HUES64 (cell line): ENCODE results near the gene IFI27.

Source experiments
- H3K27ac ChIP-seq: 2 replicates; pipeline ENCODE4 v1.7.0; 2013; ENCODE audit warnings: low read depth, low read length, inconsistent platforms
- H3K27me3 ChIP-seq: 2 replicates; pipeline ENCODE4 v1.6.1; 2013; ENCODE audit warnings: mild to moderate bottlenecking, low read length; ENCODE audit not compliant: insufficient read depth
- H3K36me3 ChIP-seq: 2 replicates; pipeline ENCODE4 v1.6.1; 2013; ENCODE audit warnings: mild to moderate bottlenecking, low read length; ENCODE audit not compliant: insufficient read depth
- H3K4me1 ChIP-seq: 2 replicates; pipeline ENCODE4 v1.6.1; 2013; ENCODE audit warnings: mild to moderate bottlenecking, low read length, moderate library complexity; ENCODE audit not compliant: insufficient read depth
- H3K4me3 ChIP-seq: 2 replicates; pipeline ENCODE4 v1.5.1; 2013; ENCODE audit warnings: mild to moderate bottlenecking, low read length, moderate library complexity
- H3K9ac ChIP-seq: 2 replicates; pipeline ENCODE4 v1.6.1; 2013; ENCODE audit warnings: mild to moderate bottlenecking, low read depth, low read length
- H3K9me3 ChIP-seq: 2 replicates; pipeline ENCODE4 v1.6.1; 2013; ENCODE audit warnings: low read depth, low read length; ENCODE audit not compliant: insufficient read depth
- WGBS: fragments of 150-250, 120-280 bp; methylation state at CpG from one replicate; pipeline ENCODE4 v1.1.7; 2013; ENCODE audit warnings: missing lambda C conversion rate; 5-methylcytosine and 5-hydroxymethylcytosine counted together

IFI27 gene

DNA sequence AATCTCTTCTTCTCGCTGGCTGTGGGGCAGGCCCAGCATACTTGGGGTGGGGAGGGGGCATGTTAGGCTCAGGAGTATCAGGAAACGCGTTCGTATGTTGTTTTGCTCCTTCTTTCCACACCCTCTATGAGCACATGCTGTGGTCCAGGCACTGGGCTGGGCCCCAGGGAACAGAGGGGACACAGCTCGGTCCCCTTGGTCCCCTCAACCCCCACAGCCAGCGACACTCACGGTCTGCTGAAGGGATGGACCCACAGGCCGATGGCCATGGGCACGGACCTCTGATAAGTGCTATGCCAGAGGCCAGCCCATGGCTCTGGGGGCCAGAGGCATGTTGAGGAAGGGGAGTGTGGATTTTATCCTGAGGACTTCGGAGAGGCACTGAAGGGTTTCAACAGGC lies 6.2 kb downstream of the IFI27 start:
- no peak overlapping the region for H3K9ac ChIP-seq
- no peak overlapping the region for H3K27ac ChIP-seq
- WGBS = 96% methylated on average over 10 of the region's 10 CpGs
- H3K4me3 ChIP-seq = no peak overlapping the region
- no peaks in the 10 kb centered on the region for H3K4me1 ChIP-seq
- H3K27me3 ChIP-seq = no peaks in the 10 kb centered on the region
- no peaks in the 10 kb centered on the region for H3K36me3 ChIP-seq
- peaks cover 5% of the 10 kb centered on the region; the same call in 1 of the 2 replicates for H3K9me3 ChIP-seq

DNA sequence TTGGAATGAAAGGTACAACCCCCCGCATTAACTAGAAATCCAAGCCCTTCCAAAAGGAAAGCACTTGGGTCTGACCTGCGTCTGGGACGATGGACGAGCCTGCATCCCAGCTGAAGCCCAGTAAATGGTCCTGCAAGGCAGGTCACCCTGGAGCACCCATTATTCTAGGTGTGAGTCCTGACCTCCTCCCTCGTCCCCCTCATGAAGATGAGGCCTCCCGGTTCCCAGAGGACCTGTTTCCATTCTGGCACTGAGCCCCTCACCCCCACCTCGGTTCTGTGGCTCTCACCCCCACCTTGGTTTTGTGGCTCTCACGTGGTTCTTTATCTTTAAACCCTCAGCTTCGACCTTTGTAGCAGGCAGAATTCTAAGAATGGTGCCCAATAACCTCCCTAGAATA lies 7.3 kb downstream of the IFI27 start:
- Histone ChIP-seq H3K9me3 (peaks cover 5% of the 10 kb centered on the region; the same call in 1 of the 2 replicates), H3K4me3 (no peak overlapping the region), H3K27me3 (no peaks in the 10 kb centered on the region), H3K27ac (no peak overlapping the region), H3K36me3 (no peaks in the 10 kb centered on the region), H3K9ac (no peak overlapping the region), H3K4me1 (no peaks in the 10 kb centered on the region)
- 88% methylated on average over 9 of the region's 9 CpGs for WGBS

DNA sequence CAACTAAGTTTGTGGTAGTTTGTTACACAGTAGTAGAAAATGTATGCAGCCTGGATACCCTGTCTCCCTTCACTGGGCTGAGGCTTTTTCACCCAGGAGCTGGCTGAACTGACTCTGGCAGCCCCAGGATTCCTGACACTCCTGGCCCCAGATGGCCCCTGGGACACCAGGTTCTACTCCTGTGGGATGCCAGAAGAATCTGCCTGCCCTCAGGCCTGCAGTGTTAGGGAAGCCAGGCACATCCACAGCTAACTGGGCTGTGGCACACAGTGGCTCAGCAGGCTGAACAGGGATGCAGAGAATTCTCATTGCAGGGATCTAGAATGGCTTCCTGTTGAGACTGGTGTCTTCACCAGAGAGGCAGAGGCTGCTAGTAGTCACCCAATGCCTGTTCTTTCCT lies 8.5 kb downstream of the IFI27 start:
- Histone ChIP-seq H3K9me3 (peaks cover 5% of the 10 kb centered on the region; the same call in 1 of the 2 replicates), H3K4me1 (no peaks in the 10 kb centered on the region), H3K27ac (no peak overlapping the region), H3K36me3 (no peaks in the 10 kb centered on the region), H3K9ac (no peak overlapping the region), H3K27me3 (no peaks in the 10 kb centered on the region), H3K4me3 (no peak overlapping the region)

DNA sequence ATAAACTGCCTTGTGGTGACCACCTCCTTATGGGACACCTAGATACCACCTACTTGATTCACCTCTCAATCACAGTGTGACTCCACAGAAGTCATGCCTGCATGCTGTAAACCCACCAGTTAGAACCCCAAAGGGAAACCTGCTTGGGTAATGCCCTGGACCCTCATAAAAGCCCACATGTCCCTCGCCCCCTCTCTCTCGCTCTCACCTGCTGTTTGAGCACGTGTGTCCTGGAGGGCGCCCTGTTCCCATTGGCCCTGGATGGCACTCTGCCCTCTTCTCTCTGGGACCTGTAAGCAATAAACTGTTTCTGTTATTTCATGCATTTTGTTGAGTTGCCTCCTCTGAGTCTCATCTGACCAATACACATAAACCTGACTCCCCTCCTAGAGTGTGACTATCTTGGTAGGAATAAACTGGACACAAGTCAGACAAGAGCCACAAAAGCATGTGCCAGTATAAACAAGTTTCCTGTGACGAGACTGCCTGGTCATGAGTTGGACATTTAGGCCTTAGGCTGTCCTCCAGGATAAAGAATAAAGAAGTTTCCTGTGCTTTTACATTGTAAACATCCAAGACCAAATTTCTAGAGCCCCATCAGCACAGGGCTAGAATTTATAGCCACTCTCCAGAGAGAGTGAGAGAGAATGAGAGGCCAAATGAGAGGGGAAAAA lies 10.3 kb downstream of the IFI27 start:
- no peak overlapping the region for H3K27ac ChIP-seq
- no peaks in the 10 kb centered on the region for H3K36me3 ChIP-seq
- no peaks in the 10 kb centered on the region for H3K27me3 ChIP-seq
- H3K4me3 ChIP-seq = no peak overlapping the region
- H3K9ac ChIP-seq = no peak overlapping the region
- peaks cover 5% of the 10 kb centered on the region; the same call in 1 of the 2 replicates for H3K9me3 ChIP-seq
- 89% methylated on average over 5 of the region's 5 CpGs for WGBS
- no peaks in the 10 kb centered on the region for H3K4me1 ChIP-seq

DNA sequence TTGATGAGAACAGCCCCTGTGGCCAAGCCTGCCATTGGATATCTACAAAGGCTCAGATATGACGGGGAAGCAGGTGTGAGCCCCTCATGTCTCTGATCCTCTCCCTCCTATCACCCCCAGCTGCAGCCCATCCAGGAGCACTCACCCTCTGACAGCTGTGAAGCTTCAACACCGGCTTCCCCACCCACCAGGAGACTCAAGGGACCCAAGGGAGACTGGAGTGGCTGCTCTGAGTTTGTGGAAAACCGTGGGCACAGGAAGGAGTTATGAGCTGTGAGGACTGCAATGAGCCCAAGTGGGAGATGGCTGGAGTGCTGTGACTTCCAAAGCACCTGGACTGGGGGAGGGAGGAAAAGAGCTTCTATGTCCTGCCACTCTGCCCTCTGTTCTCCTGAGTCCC lies 10.9 kb downstream of the IFI27 start:
- Histone ChIP-seq H3K9ac (no peak overlapping the region), H3K27ac (no peak overlapping the region)
- 80% methylated on average over 3 of the region's 3 CpGs for WGBS

DNA sequence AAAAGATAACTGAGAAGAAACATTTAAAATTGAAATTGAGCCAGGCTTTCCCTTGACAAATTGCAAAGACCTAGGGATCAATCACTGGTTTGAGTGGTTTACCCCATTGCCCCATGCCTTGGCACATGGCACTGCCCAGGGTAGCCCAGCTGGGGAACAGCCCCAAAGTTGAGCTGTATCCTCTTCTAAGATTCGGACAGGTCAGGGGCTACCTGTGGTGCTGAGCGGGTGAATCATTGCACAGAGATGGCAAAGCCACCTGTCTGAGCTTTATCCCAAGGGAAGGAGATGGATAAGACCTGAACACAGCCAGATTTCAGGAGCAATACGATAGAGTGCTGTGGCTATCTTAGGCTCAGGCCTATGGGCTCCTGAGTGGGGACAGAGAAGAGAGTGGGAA lies 11.9 kb downstream of the IFI27 start:
- H3K36me3 ChIP-seq = no peaks in the 10 kb centered on the region
- H3K4me3 ChIP-seq = no peak overlapping the region
- WGBS = 62% methylated on average over 3 of the region's 3 CpGs
- H3K27ac ChIP-seq = no peak overlapping the region
- H3K27me3 ChIP-seq = no peaks in the 10 kb centered on the region
- no peaks in the 10 kb centered on the region for H3K4me1 ChIP-seq
- no peak overlapping the region for H3K9ac ChIP-seq
- peaks cover 5% of the 10 kb centered on the region; the same call in 1 of the 2 replicates for H3K9me3 ChIP-seq

More for the DNA sequence above, 10.9 kb downstream of the IFI27 start:
- H3K27me3 ChIP-seq = no peaks in the 10 kb centered on the region
- peaks cover 5% of the 10 kb centered on the region; the same call in 1 of the 2 replicates for H3K9me3 ChIP-seq
- no peaks in the 10 kb centered on the region for H3K36me3 ChIP-seq
- no peak overlapping the region for H3K4me3 ChIP-seq
- no peaks in the 10 kb centered on the region for H3K4me1 ChIP-seq

DNA sequence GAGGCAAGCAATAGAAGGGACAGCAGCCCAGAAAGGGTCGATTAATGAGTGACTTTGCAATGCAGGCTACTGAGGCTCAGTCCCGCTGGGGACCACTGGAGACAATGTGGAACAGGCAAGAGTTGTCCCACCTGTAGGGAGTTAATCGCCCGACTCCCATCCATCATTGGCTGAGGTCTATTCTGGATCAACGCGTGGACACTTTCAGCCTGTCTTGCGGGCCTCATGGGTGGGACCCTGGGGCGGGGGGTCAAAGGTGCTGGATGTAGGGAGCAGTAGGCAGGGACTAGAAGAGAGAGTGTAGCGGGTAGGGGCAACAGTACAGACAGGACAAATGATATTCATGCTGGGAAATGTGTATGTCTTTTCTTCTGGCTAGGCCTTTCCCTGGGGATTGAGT lies 12.8 kb downstream of the IFI27 start:
- Histone ChIP-seq H3K9me3 (peaks cover 5% of the 10 kb centered on the region; the same call in 1 of the 2 replicates), H3K36me3 (no peaks in the 10 kb centered on the region), H3K4me3 (no peak overlapping the region), H3K27me3 (no peaks in the 10 kb centered on the region), H3K27ac (no peak overlapping the region), H3K9ac (no peak overlapping the region), H3K4me1 (no peaks in the 10 kb centered on the region)
- WGBS = 92% methylated on average over 9 of the region's 9 CpGs

DNA sequence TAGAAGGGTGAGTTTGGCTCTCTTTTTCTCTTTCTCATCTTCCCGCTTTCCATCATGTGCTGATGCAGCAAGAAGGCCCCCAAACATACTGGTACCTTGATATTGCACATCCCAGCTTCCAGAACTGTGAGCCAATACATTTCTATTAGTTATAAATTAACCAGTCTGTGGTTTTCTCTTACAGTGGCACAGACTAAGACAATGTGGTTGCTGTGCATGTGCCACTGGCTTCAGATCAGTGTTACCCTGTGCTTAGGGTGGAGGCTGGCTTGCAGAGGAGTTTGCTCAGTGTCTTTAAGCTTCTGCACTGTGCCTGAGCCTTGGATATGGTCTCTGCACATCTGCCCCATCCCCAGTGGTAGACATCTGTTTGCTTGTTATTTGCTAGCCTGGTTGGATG lies 13.3 kb downstream of the IFI27 start:
- 100% methylated on average over 1 of the region's 1 CpG for WGBS
- H3K4me1 ChIP-seq = no peaks in the 10 kb centered on the region

DNA sequence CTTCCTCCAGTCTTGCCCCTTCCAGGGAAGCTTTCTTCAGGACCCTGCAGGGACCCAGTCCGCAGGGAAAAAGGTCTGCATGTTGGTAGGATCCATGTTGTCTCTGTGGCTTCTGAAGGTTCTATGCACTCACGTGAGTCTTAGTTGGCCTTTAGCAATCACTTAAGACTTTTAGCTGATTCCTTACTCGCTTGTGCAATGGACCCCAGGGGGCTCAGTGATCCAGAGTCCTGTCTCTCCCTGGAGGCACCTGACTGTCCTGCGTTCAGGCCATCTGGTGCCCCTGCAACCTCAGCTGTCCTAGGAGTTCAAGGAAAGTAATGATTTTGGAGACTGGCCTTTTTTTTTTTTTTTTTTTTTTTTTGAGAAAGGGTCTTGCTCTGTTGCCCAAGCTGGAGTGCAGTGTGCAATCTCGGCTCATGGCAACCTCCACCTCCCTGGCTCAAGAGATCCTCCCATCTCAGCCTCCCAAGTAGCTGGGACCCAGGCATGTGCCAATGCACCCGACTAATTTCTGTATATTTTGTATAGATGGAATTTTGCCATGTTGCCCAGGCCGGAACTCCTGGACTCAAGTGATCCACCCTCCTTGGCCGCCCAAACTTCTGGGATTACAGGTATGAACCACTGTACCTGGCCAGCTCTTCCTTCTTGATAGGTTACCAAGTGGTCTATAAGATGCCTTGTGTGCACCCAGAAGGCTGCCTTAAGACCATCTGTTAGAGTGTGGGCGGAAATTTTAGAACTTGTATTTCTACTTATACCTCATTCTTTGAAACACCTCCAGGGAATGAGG lies 14.2 kb downstream of the IFI27 start:
- Histone ChIP-seq H3K36me3 (no peaks in the 10 kb centered on the region), H3K27me3 (no peaks in the 10 kb centered on the region), H3K27ac (no peak overlapping the region), H3K4me1 (no peaks in the 10 kb centered on the region), H3K4me3 (no peak overlapping the region), H3K9me3 (no peaks in the 10 kb centered on the region), H3K9ac (no peak overlapping the region)
- 91% methylated on average over 8 of the region's 9 CpGs for WGBS

More for the DNA sequence above, 13.3 kb downstream of the IFI27 start:
- H3K4me3 ChIP-seq = no peak overlapping the region
- H3K27me3 ChIP-seq = no peaks in the 10 kb centered on the region
- H3K9ac ChIP-seq = no peak overlapping the region
- H3K27ac ChIP-seq = no peak overlapping the region
- peaks cover 5% of the 10 kb centered on the region; the same call in 1 of the 2 replicates for H3K9me3 ChIP-seq
- no peaks in the 10 kb centered on the region for H3K36me3 ChIP-seq

DNA sequence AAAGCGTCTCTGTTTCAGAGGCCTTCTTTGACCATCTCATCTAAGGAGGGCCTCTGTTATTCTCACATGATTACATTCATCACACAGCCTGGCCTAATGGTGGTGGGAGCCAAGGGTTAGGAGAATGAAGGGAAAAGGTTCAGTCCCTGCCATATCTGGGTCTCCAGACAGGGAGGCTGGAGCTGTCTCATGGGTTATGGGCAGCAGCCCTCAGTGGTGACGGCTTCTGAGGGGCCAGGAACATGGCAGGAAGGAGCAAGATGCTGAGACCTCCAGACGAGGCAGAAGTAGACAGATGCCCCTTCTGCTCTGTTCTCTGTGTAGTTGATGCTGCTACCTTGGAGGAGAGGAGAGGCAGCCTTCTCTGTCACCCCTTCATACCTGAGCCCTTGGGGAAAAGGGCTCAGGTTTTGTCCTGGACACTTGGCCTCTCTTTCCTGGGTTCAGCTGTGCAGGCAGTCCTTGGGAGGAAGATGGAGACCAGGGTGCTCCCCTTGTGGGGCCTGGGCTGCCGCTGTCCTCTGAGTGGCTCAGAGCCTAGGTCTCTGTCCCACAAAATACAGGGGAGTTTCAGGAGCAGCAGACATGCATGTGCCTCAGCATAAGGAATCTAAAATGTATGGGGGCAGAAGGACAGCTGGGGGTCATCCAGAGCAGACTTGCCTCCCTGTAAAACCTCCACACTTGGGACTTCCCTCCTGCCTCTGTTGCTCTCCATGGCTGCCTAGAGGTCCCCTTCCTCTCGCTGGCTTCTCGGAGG lies 15.3 kb downstream of the IFI27 start:
- no peak overlapping the region for H3K4me3 ChIP-seq
- no peak overlapping the region for H3K9ac ChIP-seq
- H3K9me3 ChIP-seq = no peaks in the 10 kb centered on the region
- 90% methylated on average over 6 of the region's 6 CpGs for WGBS
- H3K27ac ChIP-seq = no peak overlapping the region
- H3K4me1 ChIP-seq = peaks cover 3% of the 10 kb centered on the region; the same call in 1 of the 2 replicates
- H3K36me3 ChIP-seq = no peaks in the 10 kb centered on the region
- no peaks in the 10 kb centered on the region for H3K27me3 ChIP-seq

DNA sequence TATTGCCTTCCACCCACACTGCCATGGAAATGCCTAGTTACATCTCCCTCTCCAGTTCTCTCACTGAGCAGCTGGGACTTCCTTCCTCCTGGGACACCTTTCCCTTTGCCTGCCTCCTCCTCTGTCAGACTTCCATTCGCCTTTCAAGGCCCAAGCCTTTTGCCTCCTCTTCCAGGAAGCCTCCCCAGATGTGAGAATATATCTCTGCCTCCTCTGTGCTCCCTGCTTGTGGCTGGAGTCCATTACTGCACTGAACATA lies 15.8 kb downstream of the IFI27 start:
- whole genome bisulfite sequencing = 80% methylated on average over 1 of the region's 1 CpG

More for the DNA sequence above, 15.8 kb downstream of the IFI27 start:
- no peaks in the 10 kb centered on the region for H3K9me3 ChIP-seq
- H3K9ac ChIP-seq = no peak overlapping the region
- H3K4me1 ChIP-seq = peaks cover 3% of the 10 kb centered on the region; the same call in 1 of the 2 replicates
- no peaks in the 10 kb centered on the region for H3K36me3 ChIP-seq
- no peak overlapping the region for H3K4me3 ChIP-seq
- H3K27ac ChIP-seq = no peak overlapping the region
- no peaks in the 10 kb centered on the region for H3K27me3 ChIP-seq
